Endodermal cell (in vitro differentiated cells): Measurements from ENCODE around the gene DCANP1. TPM values are rescaled to one million over a fixed set of nuclear protein-coding genes. Genes with fewer than 3 reads are reported as not detected.

ENCODE experiments used
- DNase-seq: peaks from one replicate; pipeline ENCODE4 v3.0.0-alpha.2; 2017
- H3K27ac ChIP-seq: 2 replicates; pipeline ENCODE4 v1.5.1; 2013; ENCODE audit warnings: mild to moderate bottlenecking, low read depth, low read length, moderate library complexity
- H3K27me3 ChIP-seq: 2 replicates; pipeline ENCODE4 v1.6.1; 2013; ENCODE audit warnings: mild to moderate bottlenecking, low read length, moderate library complexity; ENCODE audit not compliant: insufficient read depth, control insufficient read depth, poor library complexity, severe bottlenecking
- H3K36me3 ChIP-seq: 2 replicates; pipeline ENCODE4 v1.7.0; 2013; ENCODE audit warnings: mild to moderate bottlenecking, low read length, moderate library complexity; ENCODE audit not compliant: control insufficient read depth, insufficient read depth
- H3K4me1 ChIP-seq: one replicate; pipeline ENCODE4 v1.7.0; 2013; ENCODE audit warnings: low read length; ENCODE audit not compliant: control insufficient read depth, insufficient read depth
- H3K4me3 ChIP-seq: 2 replicates; pipeline ENCODE4 v1.5.1; 2013; ENCODE audit warnings: mild to moderate bottlenecking, low read length, moderate library complexity
- H3K9ac ChIP-seq: 2 replicates; pipeline ENCODE4 v1.6.1; 2013; ENCODE audit warnings: mild to moderate bottlenecking, low read length, moderate library complexity; ENCODE audit not compliant: poor library complexity, severe bottlenecking; ENCODE audit errors: extremely low read depth
- H3K9me3 ChIP-seq: 2 replicates; pipeline ENCODE4 v1.6.1; 2013; ENCODE audit warnings: mild to moderate bottlenecking, low read length, moderate library complexity; ENCODE audit not compliant: control insufficient read depth
- H3K27ac Mint-ChIP-seq: 2 replicates; pipeline ENCODE4 v1.8.0; 2020; ENCODE audit warnings: mixed read lengths
- H3K27me3 Mint-ChIP-seq: 2 replicates; pipeline ENCODE4 v1.8.0; 2021; ENCODE audit warnings: mild to moderate bottlenecking, mixed read lengths; ENCODE audit not compliant: insufficient read depth
- H3K36me3 Mint-ChIP-seq: 2 replicates; pipeline ENCODE4 v1.8.0; 2020; ENCODE audit warnings: low read depth, mixed read lengths
- H3K4me1 Mint-ChIP-seq: 2 replicates; pipeline ENCODE4 v1.8.0; 2020; ENCODE audit warnings: mixed read lengths
- H3K4me3 Mint-ChIP-seq: 2 replicates; pipeline ENCODE4 v1.8.0; 2020; ENCODE audit warnings: mild to moderate bottlenecking, moderate library complexity, mixed read lengths
- H3K9me3 Mint-ChIP-seq: 2 replicates; pipeline ENCODE4 v1.8.0; 2020; ENCODE audit warnings: mild to moderate bottlenecking, mixed read lengths
- WGBS, 2 experiments: methylation state at CpG; one replicate each; pipeline versions ENCODE4 v1.1.5 to v1.1.7; 2013; ENCODE audit warnings: missing lambda C conversion rate in 2 of 2, mixed read lengths in 1 of 2; ENCODE audit not compliant: insufficient coverage in 1 of 2, insufficient read length in 1 of 2; 5-methylcytosine and 5-hydroxymethylcytosine counted together
- total RNA-seq, 2 donors: library from RNA; stranded (reverse); fragmentation: NEBNext Ultra II Directional in 1 of 2; extraction: Animal tissue kit (Norgen Biotek cat#: 25700) in 1 of 2; gene quantifications; 2 replicates in 1 of 2; 3 replicates in 1 of 2; pipeline ENCODE4 v1.2.1, GENCODE V29; 2021
- TF ChIP-seq, protein P1 (sequence below): fragments of 200-600 bp; sonication (generic); conservative IDR thresholded peaks from 2 replicates; pipeline ENCODE4 v1.5.0; 2021; ENCODE audit warnings: antibody characterized with exemption, mild to moderate bottlenecking

The DCANP1 gene
- total RNA-seq, 2 donors from 2014 or later = not detected

DNA sequence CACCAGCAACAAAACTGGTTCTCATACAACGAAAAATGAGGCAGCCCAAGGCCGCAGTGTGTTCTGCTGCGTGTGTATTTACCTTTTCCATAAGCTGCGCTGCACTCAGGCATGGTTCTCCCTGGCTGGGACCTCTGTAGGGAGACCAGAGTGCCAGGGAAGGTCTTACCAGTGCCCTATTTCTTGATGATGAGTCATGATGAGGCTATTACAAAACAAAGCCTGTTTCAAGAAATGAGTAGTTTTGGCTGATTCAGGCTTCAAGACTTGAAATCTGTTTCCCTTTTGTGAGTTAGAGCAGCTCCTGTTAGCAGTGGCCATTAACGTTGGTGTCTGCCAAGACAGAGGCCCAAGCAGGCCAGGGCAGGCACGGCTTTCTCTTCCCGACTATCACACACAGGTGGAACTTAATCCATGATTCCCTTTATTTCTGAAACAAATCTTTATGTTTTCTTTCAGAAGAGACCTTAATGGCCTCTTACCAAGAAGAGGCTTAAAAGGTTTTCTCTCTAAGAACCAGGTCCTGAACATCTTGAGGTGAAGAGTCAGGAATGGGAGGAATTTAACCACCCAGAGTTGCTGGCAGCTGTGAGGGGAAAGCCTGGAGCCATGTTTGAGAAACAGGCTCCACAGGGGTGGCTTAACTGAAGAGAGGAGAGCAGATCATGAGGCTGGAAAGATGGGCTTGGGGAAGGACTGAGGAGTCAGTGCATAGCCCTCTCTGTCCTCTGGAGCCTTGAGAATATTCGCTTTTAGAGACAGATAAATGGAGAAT is 46.4 kb upstream of the DCANP1 start:
- H3K36me3 ChIP-seq = no peaks in the 10 kb centered on the region
- Mint-ChIP-seq H3K27me3 (no peaks in the 10 kb centered on the region), H3K36me3 (no peaks in the 10 kb centered on the region), H3K27ac (no peak overlapping the region), H3K9me3 (no peaks in the 10 kb centered on the region), H3K4me1 (peaks cover 21% of the 10 kb centered on the region), H3K4me3 (no peak overlapping the region)
- H3K4me1 ChIP-seq = peaks cover 6% of the 10 kb centered on the region
- H3K4me3 ChIP-seq = no peak overlapping the region
- H3K9me3 ChIP-seq = no peaks in the 10 kb centered on the region
- peaks cover 100% of the 10 kb centered on the region for H3K27me3 ChIP-seq
- no peak overlapping the region for H3K9ac ChIP-seq
- DNase-seq = no peak
- no peak overlapping the region for H3K27ac ChIP-seq
- WGBS, 2 experiments = 65 to 86% methylated on average over 3 to 8 of the region's 8 CpGs
- TF ChIP-seq, protein P1, sequence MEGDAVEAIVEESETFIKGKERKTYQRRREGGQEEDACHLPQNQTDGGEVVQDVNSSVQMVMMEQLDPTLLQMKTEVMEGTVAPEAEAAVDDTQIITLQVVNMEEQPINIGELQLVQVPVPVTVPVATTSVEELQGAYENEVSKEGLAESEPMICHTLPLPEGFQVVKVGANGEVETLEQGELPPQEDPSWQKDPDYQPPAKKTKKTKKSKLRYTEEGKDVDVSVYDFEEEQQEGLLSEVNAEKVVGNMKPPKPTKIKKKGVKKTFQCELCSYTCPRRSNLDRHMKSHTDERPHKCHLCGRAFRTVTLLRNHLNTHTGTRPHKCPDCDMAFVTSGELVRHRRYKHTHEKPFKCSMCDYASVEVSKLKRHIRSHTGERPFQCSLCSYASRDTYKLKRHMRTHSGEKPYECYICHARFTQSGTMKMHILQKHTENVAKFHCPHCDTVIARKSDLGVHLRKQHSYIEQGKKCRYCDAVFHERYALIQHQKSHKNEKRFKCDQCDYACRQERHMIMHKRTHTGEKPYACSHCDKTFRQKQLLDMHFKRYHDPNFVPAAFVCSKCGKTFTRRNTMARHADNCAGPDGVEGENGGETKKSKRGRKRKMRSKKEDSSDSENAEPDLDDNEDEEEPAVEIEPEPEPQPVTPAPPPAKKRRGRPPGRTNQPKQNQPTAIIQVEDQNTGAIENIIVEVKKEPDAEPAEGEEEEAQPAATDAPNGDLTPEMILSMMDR = no peak

DNA sequence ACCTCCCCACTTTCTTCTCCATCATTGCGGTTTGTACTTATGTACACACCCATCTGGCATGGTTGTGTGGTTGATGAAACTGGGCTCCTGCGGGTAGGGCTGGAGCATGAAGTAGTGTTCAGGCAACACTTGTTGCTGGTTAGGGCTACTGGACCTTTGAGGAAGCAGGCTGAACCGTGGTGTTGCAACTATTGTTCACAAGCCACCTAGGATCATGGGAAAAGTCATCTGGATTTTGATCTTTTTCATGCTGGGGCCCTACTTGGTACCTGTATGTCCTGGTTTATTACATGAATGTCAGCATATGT is 45.1 kb upstream of the DCANP1 start:
- no peaks in the 10 kb centered on the region for H3K36me3 ChIP-seq
- H3K27ac Mint-ChIP-seq = no peak overlapping the region
- no peak for DNase-seq
- H3K9me3 Mint-ChIP-seq = no peaks in the 10 kb centered on the region
- H3K4me3 Mint-ChIP-seq = no peak overlapping the region
- H3K27me3 ChIP-seq = peaks cover 100% of the 10 kb centered on the region
- peaks cover 30% of the 10 kb centered on the region for H3K4me1 Mint-ChIP-seq
- TF ChIP-seq, protein P1 = no peak
- H3K4me1 ChIP-seq = peaks cover 6% of the 10 kb centered on the region
- no peak overlapping the region for H3K9ac ChIP-seq
- no peaks in the 10 kb centered on the region for H3K9me3 ChIP-seq
- WGBS, 2 experiments = 54 to 57% methylated on average over 2 to 3 of the region's 3 CpGs
- H3K4me3 ChIP-seq = no peak overlapping the region
- no peaks in the 10 kb centered on the region for H3K36me3 Mint-ChIP-seq
- no peak overlapping the region for H3K27ac ChIP-seq
- no peaks in the 10 kb centered on the region for H3K27me3 Mint-ChIP-seq

DNA sequence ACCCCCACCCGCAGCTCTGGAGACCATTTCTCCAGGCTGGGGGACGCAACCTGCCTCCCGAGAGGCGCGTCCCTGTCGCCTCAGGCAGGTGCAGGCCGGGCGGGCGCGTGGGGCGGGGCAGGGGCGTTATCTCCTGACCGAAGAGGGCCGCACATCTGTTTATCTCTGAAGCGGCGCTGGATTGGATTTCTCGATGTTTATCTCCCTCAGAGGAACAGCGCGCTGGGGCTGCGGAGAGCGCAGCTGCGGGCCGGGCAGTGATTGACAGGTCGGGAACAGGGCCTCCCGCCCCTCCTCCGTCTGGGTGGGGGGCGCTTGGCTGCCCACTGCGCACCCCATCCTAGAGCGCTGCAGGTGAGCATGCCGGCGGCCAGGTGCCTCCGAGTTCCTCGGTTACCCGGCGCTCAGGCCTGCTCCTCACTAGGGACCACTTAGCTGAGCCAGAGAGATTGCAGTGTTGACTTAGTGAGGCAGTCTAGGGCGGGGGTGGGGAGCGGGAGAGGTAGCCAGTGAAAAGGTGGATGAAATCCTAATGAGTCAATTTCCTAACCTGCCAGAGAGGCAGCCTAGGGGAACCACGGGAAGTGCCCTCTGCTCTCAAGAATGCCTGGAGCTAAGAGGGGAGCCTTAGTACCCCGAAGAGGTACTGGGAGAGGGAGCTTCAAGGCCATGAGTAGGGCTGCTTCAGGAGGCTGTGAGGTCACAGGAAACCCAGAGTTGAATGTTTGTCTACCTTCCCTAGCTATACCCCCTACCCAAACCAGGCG is 44.6 kb upstream of the DCANP1 start:
- WGBS, 2 experiments = 1 to 3% methylated on average over 23 to 40 of the region's 40 CpGs
- peaks cover 100% of the 10 kb centered on the region for H3K27me3 ChIP-seq

More for the DNA sequence above, 44.6 kb upstream of the DCANP1 start:
- DNase-seq = peak; percentile 85
- no peaks in the 10 kb centered on the region for H3K36me3 Mint-ChIP-seq
- H3K27ac Mint-ChIP-seq = no peak overlapping the region
- H3K4me1 ChIP-seq = peaks cover 6% of the 10 kb centered on the region
- H3K9ac ChIP-seq = no peak overlapping the region
- no peak overlapping the region for H3K27ac ChIP-seq
- H3K36me3 ChIP-seq = no peaks in the 10 kb centered on the region
- H3K4me1 Mint-ChIP-seq = peaks cover 30% of the 10 kb centered on the region
- no peaks in the 10 kb centered on the region for H3K9me3 Mint-ChIP-seq
- no peaks in the 10 kb centered on the region for H3K27me3 Mint-ChIP-seq
- H3K9me3 ChIP-seq = no peaks in the 10 kb centered on the region
- H3K4me3 Mint-ChIP-seq = no peak overlapping the region
- TF ChIP-seq, protein P1 = no peak
- peak overlapping the region; percentile 37 for H3K4me3 ChIP-seq
